ENCODE measurements around the gene FRMD3.

FRMD3 gene

GRCh38 chr9:83563360-83563759, 25.2 kb upstream of the FRMD3 start:
- no peak for TF ChIP-seq FOXM1 (IDR thresholded peaks at IDR 0.05; ENCODE audit: borderline replicate concordance, low read depth)
- no peak for TF ChIP-seq CREB1 (IDR thresholded peaks at IDR 0.05; ENCODE audit: low read depth)
- no peak for TF ChIP-seq YY1 (IDR thresholded peaks at IDR 0.05; ENCODE audit: low read depth)
- no peak for TF ChIP-seq MAX (IDR thresholded peaks at IDR 0.05)
- TF ChIP-seq CEBPB (IDR thresholded peaks at IDR 0.05) = no peak
- TF ChIP-seq EP300 (IDR thresholded peaks at IDR 0.05; ENCODE audit: borderline replicate concordance) = no peak
- TF ChIP-seq RAD21 (IDR thresholded peaks at IDR 0.05; ENCODE audit: low read depth) = no peak
- TF ChIP-seq TAF1 (IDR thresholded peaks at IDR 0.05; ENCODE audit: low read depth) = no peak
- no peak for TF ChIP-seq ZBTB7A (IDR thresholded peaks at IDR 0.05; ENCODE audit: low read depth)
- no peak for TF ChIP-seq REST (IDR thresholded peaks at IDR 0.05; ENCODE audit: low read depth)
- TF ChIP-seq NFIC (IDR thresholded peaks at IDR 0.05) = no peak
- TF ChIP-seq USF1 (IDR thresholded peaks at IDR 0.05) = no peak
- TF ChIP-seq TEAD4 (IDR thresholded peaks at IDR 0.05) = no peak
- no peak for TF ChIP-seq TCF12 (IDR thresholded peaks at IDR 0.05; ENCODE audit: low read depth)
- no peak for TF ChIP-seq EGR1 (IDR thresholded peaks at IDR 0.05)

- TF ChIP-seq TEAD4 (IDR thresholded peaks at IDR 0.05) (no peak), CREB1 (IDR thresholded peaks at IDR 0.05; ENCODE audit: low read depth) (no peak)
These were observed 22.1 kb upstream of the FRMD3 start for GRCh38 chr9:83560169-83560826.

GRCh38 chr9:83557771-83558170, 19.6 kb upstream of the FRMD3 start:
- TF ChIP-seq RAD21 (IDR thresholded peaks at IDR 0.05; ENCODE audit: low read depth) = no peak
- TF ChIP-seq TEAD4 (IDR thresholded peaks at IDR 0.05) = no peak
- TF ChIP-seq CEBPB (IDR thresholded peaks at IDR 0.05) = no peak
- no peak for TF ChIP-seq ZBTB7A (IDR thresholded peaks at IDR 0.05; ENCODE audit: low read depth)
- no peak for TF ChIP-seq REST (IDR thresholded peaks at IDR 0.05; ENCODE audit: low read depth)
- no peak for TF ChIP-seq TAF1 (IDR thresholded peaks at IDR 0.05; ENCODE audit: low read depth)
- no peak for TF ChIP-seq EP300 (IDR thresholded peaks at IDR 0.05; ENCODE audit: borderline replicate concordance)
- TF ChIP-seq TCF12 (IDR thresholded peaks at IDR 0.05; ENCODE audit: low read depth) = no peak
- no peak for TF ChIP-seq USF1 (IDR thresholded peaks at IDR 0.05)

- no peak for TF ChIP-seq TAF1 (IDR thresholded peaks at IDR 0.05; ENCODE audit: low read depth)
- no peak for TF ChIP-seq RAD21 (IDR thresholded peaks at IDR 0.05; ENCODE audit: low read depth)
- no peak for TF ChIP-seq CREB1 (IDR thresholded peaks at IDR 0.05; ENCODE audit: low read depth)
- TF ChIP-seq TEAD4 (IDR thresholded peaks at IDR 0.05) = no peak
- no peak for TF ChIP-seq FOXM1 (IDR thresholded peaks at IDR 0.05; ENCODE audit: borderline replicate concordance, low read depth)
- TF ChIP-seq ZBTB7A (IDR thresholded peaks at IDR 0.05; ENCODE audit: low read depth) = no peak
- no peak for TF ChIP-seq EP300 (IDR thresholded peaks at IDR 0.05; ENCODE audit: borderline replicate concordance)
- TF ChIP-seq CEBPB (IDR thresholded peaks at IDR 0.05) = no peak
- no peak for TF ChIP-seq MAX (IDR thresholded peaks at IDR 0.05)
- TF ChIP-seq EGR1 (IDR thresholded peaks at IDR 0.05) = no peak
- TF ChIP-seq USF1 (IDR thresholded peaks at IDR 0.05) = no peak
- TF ChIP-seq TCF12 (IDR thresholded peaks at IDR 0.05; ENCODE audit: low read depth) = no peak
These were observed 19.1 kb upstream of the FRMD3 start for GRCh38 chr9:83557317-83557716.

GRCh38 chr9:83554278-83554677, 16.1 kb upstream of the FRMD3 start:
- TF ChIP-seq RAD21 (IDR thresholded peaks at IDR 0.05; ENCODE audit: low read depth) (no peak), NFIC (IDR thresholded peaks at IDR 0.05) (no peak), TEAD4 (IDR thresholded peaks at IDR 0.05) (no peak), FOXM1 (IDR thresholded peaks at IDR 0.05; ENCODE audit: borderline replicate concordance, low read depth) (no peak), CREB1 (IDR thresholded peaks at IDR 0.05; ENCODE audit: low read depth) (no peak), REST (IDR thresholded peaks at IDR 0.05; ENCODE audit: low read depth) (no peak), EP300 (IDR thresholded peaks at IDR 0.05; ENCODE audit: borderline replicate concordance) (no peak), ZBTB7A (IDR thresholded peaks at IDR 0.05; ENCODE audit: low read depth) (no peak), YY1 (IDR thresholded peaks at IDR 0.05; ENCODE audit: low read depth) (no peak), TAF1 (IDR thresholded peaks at IDR 0.05; ENCODE audit: low read depth) (no peak), TCF12 (IDR thresholded peaks at IDR 0.05; ENCODE audit: low read depth) (no peak), EGR1 (IDR thresholded peaks at IDR 0.05) (no peak)
